ENCODE data around the gene HADH. TPM values are rescaled to one million over a fixed set of nuclear protein-coding genes. Genes with fewer than 3 reads are reported as not detected.

HADH gene
- total and polyA plus RNA-seq, 11 donors = 60.6 to 382 (median 199) TPM

DNA sequence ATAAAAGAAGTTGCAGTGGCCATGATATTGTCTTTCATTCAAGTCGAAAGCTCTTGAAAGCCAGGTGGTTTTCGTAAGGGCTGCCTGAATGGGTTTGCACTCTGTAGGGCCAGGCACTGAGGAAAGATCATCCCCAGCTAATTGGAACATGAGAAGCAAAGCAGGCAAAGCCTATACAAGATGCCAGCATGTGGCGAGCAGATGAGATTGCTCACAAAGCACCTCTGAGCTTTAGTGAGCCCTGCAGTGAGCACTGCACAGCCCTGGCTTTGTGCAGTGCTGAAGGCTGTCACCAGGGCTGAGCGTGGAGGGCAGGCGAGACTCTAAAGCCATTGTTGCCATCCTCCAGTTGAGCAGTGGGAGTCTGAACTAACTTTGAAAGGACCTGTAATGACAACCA lies 53.8 kb downstream of the HADH start:
- Histone ChIP-seq H3K27me3 (no peaks in the 10 kb centered on the region), H3K9me3 (no peaks in the 10 kb centered on the region), H3K4me3 (no peak overlapping the region), H3K4me1 (peaks cover 0 to 12% (median 0%) of the 10 kb centered on the region in 12 donors), H3K27ac (no peak overlapping the region), H3K36me3 (no peaks in the 10 kb centered on the region)
- no peak for TF ChIP-seq POLR2A (IDR thresholded peaks at IDR 0.05)
- TF ChIP-seq CTCF (IDR thresholded peaks at IDR 0.05) = no peak
- DNase-seq (no peak), ATAC-seq (no peak)
- intact Hi-C loops (cut with DNase I) = no loop called here
- 79 to 87% (median 84%) methylated on average over 5 of the region's 5 CpGs for WGBS, 4 donors

DNA sequence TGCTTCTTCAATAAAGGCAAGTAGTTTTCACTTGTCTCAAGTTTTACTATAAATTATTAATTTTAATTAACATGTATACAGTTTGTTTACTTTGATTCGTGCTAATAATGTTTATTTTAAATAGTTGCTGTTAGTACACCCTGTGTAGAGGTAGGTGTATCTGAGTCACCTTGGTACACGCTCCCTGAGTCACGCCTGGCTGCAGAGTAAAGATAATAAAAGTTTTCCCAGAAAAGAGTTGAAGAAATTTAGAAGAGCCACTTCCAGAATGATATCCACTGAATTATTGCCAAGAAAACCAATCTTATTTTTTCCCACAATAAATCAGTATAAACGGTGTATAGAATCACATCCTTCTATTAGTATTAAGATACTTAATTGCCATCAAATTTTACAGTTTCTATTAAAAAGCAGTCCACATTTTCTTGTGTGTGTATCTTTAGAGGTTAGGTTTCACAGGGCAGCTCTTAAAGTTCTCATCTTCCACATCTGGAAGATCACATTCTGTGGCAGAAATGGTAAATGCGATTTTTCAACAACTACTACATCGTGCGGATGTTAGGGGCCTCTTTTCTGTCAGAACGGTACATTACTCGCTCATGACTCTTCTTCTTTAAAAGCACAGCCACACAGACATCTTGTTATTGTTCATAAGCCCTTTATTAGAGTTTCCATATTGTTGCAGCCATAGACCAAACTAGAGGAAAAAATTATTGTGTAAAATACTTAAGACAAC lies 55.4 kb downstream of the HADH start:
- peaks cover 0 to 12% (median 2%) of the 10 kb centered on the region in 12 donors for H3K4me1 ChIP-seq
- no peak for DNase-seq
- no peaks in the 10 kb centered on the region for H3K36me3 ChIP-seq
- H3K9me3 ChIP-seq = no peaks in the 10 kb centered on the region
- intact Hi-C loops (cut with DNase I) = no loop called here
- H3K27ac ChIP-seq = no peak overlapping the region
- H3K4me3 ChIP-seq = no peak overlapping the region
- ATAC-seq = no peak
- 86 to 91% (median 88%) methylated on average over 9 of the region's 9 CpGs for WGBS, 4 donors
- no peaks in the 10 kb centered on the region for H3K27me3 ChIP-seq
- no peak for TF ChIP-seq POLR2A (IDR thresholded peaks at IDR 0.05)
- no peak for TF ChIP-seq CTCF (IDR thresholded peaks at IDR 0.05)

DNA sequence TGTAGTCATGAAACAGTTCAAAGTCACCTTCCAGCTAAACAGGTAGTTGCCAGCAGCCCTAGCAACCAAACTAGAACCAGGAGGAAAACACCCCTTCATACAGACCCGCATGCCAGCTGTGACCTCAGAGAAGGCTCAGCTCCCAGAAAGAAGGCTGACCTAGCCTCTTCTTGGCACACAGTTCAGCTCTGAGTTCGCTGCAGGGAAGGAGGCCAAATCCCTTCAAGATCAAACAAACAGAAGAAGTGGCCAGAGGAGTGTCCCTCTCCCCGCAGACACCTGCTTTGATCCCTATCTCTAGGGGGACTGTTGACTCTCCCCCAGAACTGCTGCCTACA lies 56.0 kb downstream of the HADH start:
- Histone ChIP-seq H3K27me3 (no peaks in the 10 kb centered on the region), H3K4me1 (peaks cover 0 to 12% (median 2%) of the 10 kb centered on the region in 12 donors), H3K36me3 (no peaks in the 10 kb centered on the region), H3K27ac (no peak overlapping the region), H3K9me3 (no peaks in the 10 kb centered on the region), H3K4me3 (no peak overlapping the region)
- DNase-seq (peak in 2 of 5 donors; percentile 39 to 65), ATAC-seq (peak; percentile 29 to 76 (median 54))
- TF ChIP-seq CTCF (IDR thresholded peaks at IDR 0.05) (no peak), POLR2A (IDR thresholded peaks at IDR 0.05) (no peak)
- intact Hi-C loops (cut with DNase I) = no loop called here
- WGBS, 4 donors = 21 to 38% (median 30%) methylated on average over 3 of the region's 3 CpGs

DNA sequence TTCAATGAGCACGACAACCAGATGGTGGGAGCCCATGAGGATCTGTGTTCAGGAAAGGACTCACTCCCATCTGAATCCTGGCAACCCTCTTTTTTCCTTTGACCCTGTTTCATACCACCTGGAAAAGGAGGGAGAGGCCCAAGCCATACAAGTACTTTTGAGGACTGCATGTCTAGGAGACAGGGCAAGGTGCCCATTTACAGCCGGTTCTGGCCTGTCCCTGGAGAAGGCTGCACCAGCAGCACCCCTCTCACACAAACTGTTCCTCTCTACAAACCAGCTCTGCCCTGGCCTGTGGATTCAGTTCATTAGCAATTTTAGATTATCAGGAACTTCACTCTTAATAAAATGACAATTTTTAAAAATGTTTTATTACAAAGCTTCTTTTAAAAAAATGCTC lies 57.5 kb downstream of the HADH start:
- intact Hi-C loops (cut with DNase I) = no loop called here
- peaks cover 0 to 12% (median 2%) of the 10 kb centered on the region in 12 donors for H3K4me1 ChIP-seq
- no peaks in the 10 kb centered on the region for H3K27me3 ChIP-seq
- no peaks in the 10 kb centered on the region for H3K36me3 ChIP-seq
- ATAC-seq = peak in 2 of 4 donors; percentile 34 to 53
- no peak for DNase-seq
- H3K9me3 ChIP-seq = no peaks in the 10 kb centered on the region
- no peak overlapping the region for H3K27ac ChIP-seq
- WGBS, 4 donors = 56 to 74% (median 71%) methylated on average over 2 of the region's 2 CpGs
- TF ChIP-seq POLR2A (IDR thresholded peaks at IDR 0.05) (no peak), CTCF (IDR thresholded peaks at IDR 0.05) (no peak)
- H3K4me3 ChIP-seq = no peak overlapping the region

Measured in heart left ventricle (tissue), 16 donors.